ENCODE data around the gene SH3BP5.

GRCh38 chr3:15265655-15266509, 66.5 kb downstream of the SH3BP5 start:
- no peak for TF ChIP-seq CEBPB (IDR thresholded peaks at IDR 0.05; ENCODE audit: low read depth)
- no peak for TF ChIP-seq POLR2A (IDR thresholded peaks at IDR 0.05; ENCODE audit: borderline replicate concordance, extremely low read depth, insufficient read depth, insufficient read length)
- no peak for TF ChIP-seq EZH2 (IDR thresholded peaks at IDR 0.05)
- no peak for TF ChIP-seq YY1 (IDR thresholded peaks at IDR 0.05; ENCODE audit: extremely low read depth, insufficient replicate concordance, low read depth, low read length)
- no peak for TF ChIP-seq CTCF (IDR thresholded peaks at IDR 0.05 in 2 of 3, conservative IDR thresholded peaks at IDR 0.05 in 1 of 3; ENCODE audit: borderline replicate concordance in 1 of 3, insufficient read depth in 1 of 3, low read depth in 2 of 3, low read length in 2 of 3)
- TF ChIP-seq REST (IDR thresholded peaks at IDR 0.05; ENCODE audit: low read depth) = no peak
